NCI-H187 treated with DMSO at 0.1 percent for 48 hours (cell line): Measurements from ENCODE around the gene TSR1.

Experiments
- DNase-seq: peaks from one replicate; lab custom pipeline; 2025; lab: John Stamatoyannopoulos, UW

TSR1 gene

GRCh38 chr17:2369039-2369438, 32.8 kb upstream of the TSR1 start:
- DNase-seq, result no peak

- DNase-seq, result no peak
Observed at GRCh38 chr17:2368359-2368758, 32.1 kb upstream of the TSR1 start.

GRCh38 chr17:2366747-2367494, 30.7 kb upstream of the TSR1 start:
- no peak for DNase-seq

GRCh38 chr17:2365132-2365531, 28.9 kb upstream of the TSR1 start:
- DNase-seq, result no peak

GRCh38 chr17:2364763-2365116, 28.5 kb upstream of the TSR1 start:
- no peak for DNase-seq

- no peak for DNase-seq
Observed at GRCh38 chr17:2363851-2364762, 27.9 kb upstream of the TSR1 start.

GRCh38 chr17:2363318-2363717, 27.1 kb upstream of the TSR1 start:
- no peak for DNase-seq

- no peak for DNase-seq
Observed at GRCh38 chr17:2362881-2363280, 26.6 kb upstream of the TSR1 start.

GRCh38 chr17:2362416-2362815, 26.2 kb upstream of the TSR1 start:
- no peak for DNase-seq

- no peak for DNase-seq
Observed at GRCh38 chr17:2362016-2362415, 25.8 kb upstream of the TSR1 start.

- no peak for DNase-seq
Observed at GRCh38 chr17:2361010-2361760, 24.9 kb upstream of the TSR1 start.

- DNase-seq, result no peak
Observed at GRCh38 chr17:2357931-2358434, 21.7 kb upstream of the TSR1 start.

GRCh38 chr17:2357237-2357636, 21.0 kb upstream of the TSR1 start:
- DNase-seq, result no peak

- no peak for DNase-seq
Observed at GRCh38 chr17:2354311-2354710, 18.1 kb upstream of the TSR1 start.

- DNase-seq, result no peak
Observed at GRCh38 chr17:2351269-2351668, 15.0 kb upstream of the TSR1 start.

- DNase-seq, result peak; percentile 79
Observed at GRCh38 chr17:2347805-2348685, 11.8 kb upstream of the TSR1 start.

- DNase-seq, result no peak
Observed at GRCh38 chr17:2346475-2346874, 10.2 kb upstream of the TSR1 start.

GRCh38 chr17:2344528-2344927, 8.3 kb upstream of the TSR1 start:
- no peak for DNase-seq

- no peak for DNase-seq
Observed at GRCh38 chr17:2343421-2343820, 7.2 kb upstream of the TSR1 start.

GRCh38 chr17:2338315-2338657, 2.0 kb upstream of the TSR1 start:
- DNase-seq, result no peak

GRCh38 chr17:2337544-2338314, 1.5 kb upstream of the TSR1 start:
- no peak for DNase-seq
